ENCODE measurements around the gene BACH1.

BACH1 gene

DNA sequence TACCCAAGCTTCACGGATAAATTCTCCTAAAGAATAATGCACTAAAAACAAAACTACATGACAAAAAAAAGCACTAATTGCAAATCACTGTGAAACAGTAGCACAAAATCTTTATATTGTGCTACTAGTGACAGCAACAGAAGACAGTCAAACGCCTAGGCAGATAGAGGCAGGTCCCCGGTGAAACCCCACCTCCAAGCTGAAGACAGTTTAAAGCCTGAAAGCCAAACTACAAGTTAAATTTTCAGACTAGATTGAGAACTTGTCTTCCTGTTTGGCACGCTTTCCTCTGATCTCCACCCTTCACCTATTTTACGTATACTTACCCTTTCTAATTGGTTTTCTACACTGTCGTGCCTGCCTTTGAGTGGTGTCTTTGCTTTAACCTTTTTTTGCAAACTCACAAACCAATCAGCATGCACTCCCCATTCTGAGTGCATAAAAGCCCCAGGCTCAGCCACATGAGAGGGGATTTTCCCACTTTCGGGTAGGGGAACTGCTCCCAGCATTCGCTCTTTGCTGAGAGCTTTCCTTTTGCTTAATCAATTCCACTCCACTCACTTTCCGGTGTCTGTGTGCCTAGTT, 3.6 kb upstream of the BACH1 start:
- FAIRE-seq, result no peak

DNA sequence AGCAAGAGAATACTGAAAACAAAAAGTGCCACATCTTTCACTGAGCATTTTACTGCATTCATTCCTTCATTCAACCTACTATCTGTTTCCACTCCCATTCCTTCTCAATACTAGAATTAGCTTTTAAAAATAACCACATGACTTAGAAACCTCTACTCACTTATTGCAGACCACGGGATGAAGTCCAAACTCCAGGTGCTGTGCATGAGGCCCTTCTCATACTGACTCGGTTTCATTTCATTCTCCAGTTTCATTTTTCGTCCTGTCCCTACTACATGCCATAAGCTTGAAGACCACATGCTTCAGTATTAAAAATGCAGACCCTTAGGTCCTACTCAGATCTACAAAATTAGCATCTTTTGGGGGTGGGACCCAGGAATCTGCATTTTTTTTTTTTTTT, 2.3 kb upstream of the BACH1 start:
- FAIRE-seq, result no peak

GRCh38 chr21:29297483-29298347, 1.0 kb upstream of the BACH1 start:
- no peak for FAIRE-seq

DNA sequence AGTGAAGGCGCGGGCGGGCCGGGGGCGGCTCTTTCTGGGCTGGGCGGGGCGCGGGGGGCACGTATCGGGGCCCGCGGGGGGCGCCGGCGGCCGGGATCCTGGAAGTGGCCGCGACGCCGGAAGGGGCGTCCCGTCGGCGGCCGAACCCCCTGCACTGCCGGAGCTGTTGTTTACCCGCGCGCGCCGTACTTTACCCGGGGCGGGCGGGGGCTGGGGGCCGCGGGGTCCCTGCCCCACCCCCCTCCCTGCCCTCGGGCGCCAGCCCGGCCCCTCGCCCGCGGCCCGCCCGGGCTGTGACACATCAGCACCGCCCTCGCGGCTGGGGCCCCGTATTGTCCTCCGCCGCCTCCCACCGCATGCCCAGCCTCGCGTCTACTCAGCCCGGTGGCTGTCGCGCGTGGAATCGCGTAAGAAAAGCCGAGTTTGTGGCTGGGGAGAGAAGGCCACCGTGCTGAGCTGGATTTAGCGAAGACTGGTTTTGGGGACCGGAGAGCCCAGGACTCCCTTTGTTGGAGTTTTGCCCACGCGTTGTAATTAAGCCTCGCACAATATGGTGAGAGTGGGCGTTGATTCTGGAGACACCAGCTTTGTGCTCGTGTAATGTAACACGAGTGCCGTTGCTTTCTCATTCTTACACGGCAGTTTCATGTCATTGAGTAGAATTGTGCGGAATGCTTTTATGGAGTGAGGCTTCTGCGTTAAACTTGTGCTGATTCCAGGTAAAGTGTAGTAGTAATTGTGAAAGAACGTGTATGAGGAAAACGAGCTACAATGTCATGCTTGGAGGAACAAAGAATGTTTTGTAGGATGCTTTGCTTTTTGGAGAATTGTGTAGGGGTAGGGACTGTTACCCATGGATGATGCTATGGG, 559 bp downstream of the BACH1 start:
- FAIRE-seq, result no peak

GRCh38 chr21:29299916-29300806, 1.4 kb downstream of the BACH1 start:
- FAIRE-seq, result peak; percentile 13

GRCh38 chr21:29300807-29301138, 2.1 kb downstream of the BACH1 start:
- FAIRE-seq, result no peak

GRCh38 chr21:29301691-29302090, 3.0 kb downstream of the BACH1 start:
- no peak for FAIRE-seq

DNA sequence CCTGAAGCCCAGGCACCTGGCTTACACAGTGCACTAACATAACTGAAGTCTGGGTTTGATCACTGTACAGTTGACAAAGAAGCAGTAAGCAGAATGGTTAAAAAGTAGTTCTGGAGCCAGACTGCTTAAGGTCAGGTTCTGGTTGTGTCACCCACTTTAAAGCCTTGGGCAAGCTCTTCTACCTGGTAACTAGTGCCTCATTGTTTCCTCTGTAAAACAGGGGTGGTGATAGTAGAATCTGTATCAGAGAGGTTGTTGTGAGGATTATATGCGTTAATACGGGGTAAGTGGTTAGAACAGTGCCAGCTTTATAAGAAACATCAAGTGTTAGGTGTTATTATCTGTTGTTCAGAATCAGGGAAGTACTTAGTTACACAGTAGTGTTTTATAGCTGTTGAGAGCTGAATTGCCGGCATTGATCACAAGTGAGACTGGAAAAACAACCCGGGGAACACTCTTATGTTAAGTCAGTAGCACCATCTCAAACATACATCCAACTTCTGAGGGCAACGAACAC, 3.7 kb downstream of the BACH1 start:
- FAIRE-seq, result no peak

GRCh38 chr21:29303288-29303687, 4.6 kb downstream of the BACH1 start:
- FAIRE-seq, result no peak

- no peak for FAIRE-seq
These were observed 5.9 kb downstream of the BACH1 start for GRCh38 chr21:29304597-29304996.

DNA sequence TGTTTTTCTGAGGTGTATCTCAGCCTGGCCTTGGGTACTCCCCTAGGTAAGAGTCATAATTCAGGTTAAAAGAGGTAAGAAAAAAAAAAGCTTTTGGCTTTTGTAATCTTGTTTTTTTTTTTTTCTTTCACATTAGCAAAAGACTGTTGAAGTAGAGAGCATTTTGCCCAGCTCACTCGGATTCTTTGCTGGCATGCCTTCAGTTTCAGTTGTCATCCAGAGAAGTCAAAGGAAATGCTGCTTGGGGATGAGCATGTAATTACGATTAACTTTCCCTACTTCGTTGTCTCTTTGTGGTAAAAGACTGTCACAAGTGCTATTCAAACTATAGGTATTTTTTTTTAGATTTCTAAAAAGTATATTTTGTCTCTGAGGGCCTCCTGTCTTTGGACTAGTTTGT, 6.3 kb downstream of the BACH1 start:
- no peak for FAIRE-seq

GRCh38 chr21:29305561-29305960, 6.8 kb downstream of the BACH1 start:
- FAIRE-seq, result no peak

DNA sequence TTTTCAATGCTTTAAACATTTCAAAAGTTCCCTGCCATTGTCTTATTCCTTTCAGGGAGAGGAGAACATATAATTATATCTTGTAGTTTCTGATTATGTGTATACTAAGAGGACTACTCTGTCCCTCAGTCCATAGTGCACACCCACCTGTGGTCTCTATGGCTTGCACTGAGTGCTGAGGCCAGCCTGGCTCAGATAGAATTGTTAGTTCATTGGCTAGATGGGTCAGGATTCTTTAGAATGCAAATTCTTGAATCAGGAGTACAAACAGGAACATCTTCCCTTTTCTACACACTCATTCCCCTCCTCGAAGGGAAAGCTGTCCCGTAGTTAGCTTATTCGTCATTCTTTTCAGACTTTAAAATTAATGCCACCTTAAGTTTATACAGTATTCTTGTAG, 8.2 kb downstream of the BACH1 start:
- no peak for FAIRE-seq

GRCh38 chr21:29307718-29308455, 9.2 kb downstream of the BACH1 start:
- no peak for FAIRE-seq

DNA sequence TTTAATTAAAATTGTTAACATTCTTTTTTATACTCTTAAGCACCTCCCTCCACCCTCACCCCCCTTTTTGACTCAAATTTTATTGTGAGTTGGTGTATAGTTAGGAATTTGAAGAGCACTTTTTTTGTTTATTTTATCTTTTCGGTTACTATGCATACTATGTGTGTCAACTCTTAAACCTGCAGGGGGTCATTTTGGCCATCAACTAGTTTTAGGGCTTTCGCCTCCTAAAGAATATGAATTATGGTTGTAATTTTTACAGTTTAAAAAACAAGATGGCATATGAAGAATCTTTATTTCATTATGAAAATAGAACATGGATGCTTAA, 9.7 kb downstream of the BACH1 start:
- no peak for FAIRE-seq

DNA sequence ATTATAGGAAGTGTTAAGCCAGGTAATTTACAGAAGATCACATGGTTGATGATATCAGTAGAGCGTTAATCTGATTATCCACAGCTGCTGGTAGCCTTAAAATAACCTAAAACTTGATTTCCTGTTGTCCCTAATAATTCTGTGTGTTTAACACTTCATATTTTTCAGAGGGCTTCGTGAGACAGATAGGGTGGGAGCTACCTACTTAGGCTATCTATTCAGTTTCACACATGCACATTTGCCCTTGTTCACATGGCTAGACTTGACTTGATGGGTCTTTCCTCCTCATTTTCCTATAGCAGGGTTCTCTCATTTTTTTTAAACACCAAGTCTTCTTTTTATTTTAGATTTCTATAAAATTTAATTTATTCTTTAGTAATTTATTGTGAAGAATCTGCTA, 11.0 kb downstream of the BACH1 start:
- no peak for FAIRE-seq

GRCh38 chr21:29311802-29312201, 13.1 kb downstream of the BACH1 start:
- FAIRE-seq, result no peak

- no peak for FAIRE-seq
These were observed 14.3 kb downstream of the BACH1 start for GRCh38 chr21:29312981-29313380.

DNA sequence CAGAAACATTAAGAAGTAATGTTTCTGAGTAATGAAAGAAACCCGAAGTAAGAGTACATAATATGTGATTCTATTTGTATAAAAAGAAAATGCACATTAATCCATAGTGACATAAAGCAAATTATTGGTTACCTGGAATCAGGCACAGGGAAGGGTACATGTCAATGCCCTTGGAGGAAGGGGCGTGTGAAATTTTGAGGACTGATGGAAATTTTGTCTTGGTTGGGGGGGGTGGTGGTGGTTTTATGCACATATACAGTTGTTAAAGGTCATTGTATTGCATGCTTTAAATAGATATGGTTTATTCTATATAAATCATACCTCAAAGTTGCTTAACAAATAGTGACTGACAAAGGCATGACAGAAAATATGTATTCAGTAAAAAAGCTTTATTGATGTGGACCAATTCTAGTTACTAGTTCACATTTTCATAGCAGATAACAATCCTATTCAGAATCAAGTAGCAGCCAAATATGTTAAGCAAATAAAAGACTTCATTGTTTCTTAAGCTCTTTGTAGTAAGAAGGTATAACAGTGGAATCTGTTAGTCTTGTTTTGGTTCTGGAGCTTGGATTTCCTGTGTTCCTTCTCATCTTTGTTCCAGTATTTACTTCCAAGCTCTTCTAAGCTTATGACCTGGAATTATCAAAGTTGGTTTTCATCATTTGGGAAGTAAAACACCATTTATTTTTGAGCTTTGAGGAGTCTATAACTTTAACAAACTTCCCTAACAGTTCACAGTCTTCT, 15.1 kb downstream of the BACH1 start:
- FAIRE-seq, result no peak

GRCh38 chr21:29315131-29315749, 16.5 kb downstream of the BACH1 start:
- no peak for FAIRE-seq
